ENCODE results near the gene PC. TPM values are rescaled to one million over a fixed set of nuclear protein-coding genes. Genes with fewer than 3 reads are reported as not detected.

The PC gene
- polyA plus RNA-seq, 1 of the 3 experiments (the other 2 are of a cell fraction) = 9.7 TPM

DNA sequence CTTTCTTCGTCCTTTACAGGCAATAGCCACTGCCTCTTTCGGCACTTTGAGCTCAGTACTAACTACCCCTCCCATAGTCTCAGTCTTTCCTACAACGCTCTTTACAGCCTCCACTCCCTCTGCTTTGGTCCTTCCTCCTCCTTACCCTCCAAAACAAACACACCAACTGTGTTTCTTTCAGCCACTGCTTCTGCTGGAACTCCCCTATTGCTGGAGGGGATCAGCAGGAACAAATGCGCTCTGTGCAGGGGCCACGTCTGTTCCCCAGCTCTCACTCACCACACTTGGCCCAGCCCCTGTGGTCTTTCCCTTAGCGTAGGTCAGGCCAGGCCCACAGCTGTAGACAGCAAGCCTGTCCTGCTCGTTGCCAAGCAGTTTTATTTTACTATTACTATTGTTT is 42.3 kb downstream of the PC start:
- Histone ChIP-seq H2AFZ (ENCODE audit: low read depth) (no peak overlapping the region), H3K4me1 (ENCODE audit: control insufficient read depth in 1 of 2, insufficient read depth in 2 of 2, low read depth in 1 of 2, low read length in 1 of 2) (peaks cover 0 to 5% of the 10 kb centered on the region in 2 experiments; a peak in 1 of 4 replicates), H3K27me3 (ENCODE audit: insufficient read depth) (no peaks in the 10 kb centered on the region), H3F3A (replicated peaks; ENCODE audit: insufficient read depth) (no peaks in the 10 kb centered on the region), H3K4me3 (ENCODE audit: low read depth in 2 of 2, low read length in 1 of 2) (no peak overlapping the region), H3K9me2 (no peaks in the 10 kb centered on the region), H4K20me1 (ENCODE audit: insufficient read depth) (no peaks in the 10 kb centered on the region), H3K9me3 (no peaks in the 10 kb centered on the region), H3K27ac (ENCODE audit: low read depth in 2 of 2, low read length in 1 of 2) (no peak overlapping the region), H3K9ac (no peak overlapping the region), H3K36me3 (replicated peaks in 1 of 2; ENCODE audit: control insufficient read depth in 1 of 2, insufficient read depth in 2 of 2, low read length in 1 of 2) (no peaks in the 10 kb centered on the region), H3K4me2 (no peak overlapping the region), H3K79me2 (ENCODE audit: insufficient read depth) (no peaks in the 10 kb centered on the region)
- WGBS (ENCODE audit: low lambda C conversion rate) = 91% methylated on average over 7 of the region's 7 CpGs
- TF ChIP-seq, protein P1, sequence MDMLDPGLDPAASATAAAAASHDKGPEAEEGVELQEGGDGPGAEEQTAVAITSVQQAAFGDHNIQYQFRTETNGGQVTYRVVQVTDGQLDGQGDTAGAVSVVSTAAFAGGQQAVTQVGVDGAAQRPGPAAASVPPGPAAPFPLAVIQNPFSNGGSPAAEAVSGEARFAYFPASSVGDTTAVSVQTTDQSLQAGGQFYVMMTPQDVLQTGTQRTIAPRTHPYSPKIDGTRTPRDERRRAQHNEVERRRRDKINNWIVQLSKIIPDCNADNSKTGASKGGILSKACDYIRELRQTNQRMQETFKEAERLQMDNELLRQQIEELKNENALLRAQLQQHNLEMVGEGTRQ (IDR thresholded peaks at IDR 0.05; ENCODE audit: borderline replicate concordance, low read depth, low read length) = no peak
- TF ChIP-seq, protein P2, sequence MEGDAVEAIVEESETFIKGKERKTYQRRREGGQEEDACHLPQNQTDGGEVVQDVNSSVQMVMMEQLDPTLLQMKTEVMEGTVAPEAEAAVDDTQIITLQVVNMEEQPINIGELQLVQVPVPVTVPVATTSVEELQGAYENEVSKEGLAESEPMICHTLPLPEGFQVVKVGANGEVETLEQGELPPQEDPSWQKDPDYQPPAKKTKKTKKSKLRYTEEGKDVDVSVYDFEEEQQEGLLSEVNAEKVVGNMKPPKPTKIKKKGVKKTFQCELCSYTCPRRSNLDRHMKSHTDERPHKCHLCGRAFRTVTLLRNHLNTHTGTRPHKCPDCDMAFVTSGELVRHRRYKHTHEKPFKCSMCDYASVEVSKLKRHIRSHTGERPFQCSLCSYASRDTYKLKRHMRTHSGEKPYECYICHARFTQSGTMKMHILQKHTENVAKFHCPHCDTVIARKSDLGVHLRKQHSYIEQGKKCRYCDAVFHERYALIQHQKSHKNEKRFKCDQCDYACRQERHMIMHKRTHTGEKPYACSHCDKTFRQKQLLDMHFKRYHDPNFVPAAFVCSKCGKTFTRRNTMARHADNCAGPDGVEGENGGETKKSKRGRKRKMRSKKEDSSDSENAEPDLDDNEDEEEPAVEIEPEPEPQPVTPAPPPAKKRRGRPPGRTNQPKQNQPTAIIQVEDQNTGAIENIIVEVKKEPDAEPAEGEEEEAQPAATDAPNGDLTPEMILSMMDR (IDR thresholded peaks at IDR 0.05) = no peak
- no peak for TF ChIP-seq MEF2A (IDR thresholded peaks at IDR 0.05; ENCODE audit: borderline replicate concordance, low read depth)
- TF ChIP-seq YY1 (IDR thresholded peaks at IDR 0.05; ENCODE audit: low read depth) = no peak
- TF ChIP-seq NRF1 (IDR thresholded peaks at IDR 0.05; ENCODE audit: low read depth, low read length) = no peak
- TF ChIP-seq, protein P3, sequence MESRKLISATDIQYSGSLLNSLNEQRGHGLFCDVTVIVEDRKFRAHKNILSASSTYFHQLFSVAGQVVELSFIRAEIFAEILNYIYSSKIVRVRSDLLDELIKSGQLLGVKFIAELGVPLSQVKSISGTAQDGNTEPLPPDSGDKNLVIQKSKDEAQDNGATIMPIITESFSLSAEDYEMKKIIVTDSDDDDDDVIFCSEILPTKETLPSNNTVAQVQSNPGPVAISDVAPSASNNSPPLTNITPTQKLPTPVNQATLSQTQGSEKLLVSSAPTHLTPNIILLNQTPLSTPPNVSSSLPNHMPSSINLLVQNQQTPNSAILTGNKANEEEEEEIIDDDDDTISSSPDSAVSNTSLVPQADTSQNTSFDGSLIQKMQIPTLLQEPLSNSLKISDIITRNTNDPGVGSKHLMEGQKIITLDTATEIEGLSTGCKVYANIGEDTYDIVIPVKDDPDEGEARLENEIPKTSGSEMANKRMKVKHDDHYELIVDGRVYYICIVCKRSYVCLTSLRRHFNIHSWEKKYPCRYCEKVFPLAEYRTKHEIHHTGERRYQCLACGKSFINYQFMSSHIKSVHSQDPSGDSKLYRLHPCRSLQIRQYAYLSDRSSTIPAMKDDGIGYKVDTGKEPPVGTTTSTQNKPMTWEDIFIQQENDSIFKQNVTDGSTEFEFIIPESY (IDR thresholded peaks at IDR 0.05; ENCODE audit: borderline replicate concordance, low read depth) = no peak
- TF ChIP-seq EP300 (IDR thresholded peaks at IDR 0.05; ENCODE audit: borderline replicate concordance in 1 of 2, low read depth in 1 of 2, low read length in 1 of 2) = no peak
- TF ChIP-seq POLR2AphosphoS5 (IDR thresholded peaks at IDR 0.05; ENCODE audit: low read depth, low read length) = no peak
- TF ChIP-seq, protein P4, sequence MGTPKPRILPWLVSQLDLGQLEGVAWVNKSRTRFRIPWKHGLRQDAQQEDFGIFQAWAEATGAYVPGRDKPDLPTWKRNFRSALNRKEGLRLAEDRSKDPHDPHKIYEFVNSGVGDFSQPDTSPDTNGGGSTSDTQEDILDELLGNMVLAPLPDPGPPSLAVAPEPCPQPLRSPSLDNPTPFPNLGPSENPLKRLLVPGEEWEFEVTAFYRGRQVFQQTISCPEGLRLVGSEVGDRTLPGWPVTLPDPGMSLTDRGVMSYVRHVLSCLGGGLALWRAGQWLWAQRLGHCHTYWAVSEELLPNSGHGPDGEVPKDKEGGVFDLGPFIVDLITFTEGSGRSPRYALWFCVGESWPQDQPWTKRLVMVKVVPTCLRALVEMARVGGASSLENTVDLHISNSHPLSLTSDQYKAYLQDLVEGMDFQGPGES (IDR thresholded peaks at IDR 0.05; ENCODE audit: low read depth, low read length) = no peak
- TF ChIP-seq TAF1 (IDR thresholded peaks at IDR 0.05; ENCODE audit: borderline replicate concordance, low read depth, low read length) = no peak
- no peak for TF ChIP-seq RFX5 (IDR thresholded peaks at IDR 0.05; ENCODE audit: low read length)
- CTCF ChIA-PET = interaction anchor here (0.6 to 3.0 kb wide), 3 partner anchors 9 to 33 kb away, joined by 3 to 12 read pairs (median 4); no protein-coding TSS in a partner anchor
- no peak for DNase-seq
- POLR2A ChIA-PET = no interaction called here

All from SK-N-SH (cell line).